GM19099 (cell line): ENCODE data around the gene TCF7L2.

Experiments
- POLR2A ChIP-seq: IDR thresholded peaks from 3 replicates; pipeline ENCODE4 v1.6.1; 2011; ENCODE audit warnings: low read depth; ENCODE audit not compliant: insufficient read length; ENCODE audit errors: extremely low read depth

TCF7L2 gene

DNA sequence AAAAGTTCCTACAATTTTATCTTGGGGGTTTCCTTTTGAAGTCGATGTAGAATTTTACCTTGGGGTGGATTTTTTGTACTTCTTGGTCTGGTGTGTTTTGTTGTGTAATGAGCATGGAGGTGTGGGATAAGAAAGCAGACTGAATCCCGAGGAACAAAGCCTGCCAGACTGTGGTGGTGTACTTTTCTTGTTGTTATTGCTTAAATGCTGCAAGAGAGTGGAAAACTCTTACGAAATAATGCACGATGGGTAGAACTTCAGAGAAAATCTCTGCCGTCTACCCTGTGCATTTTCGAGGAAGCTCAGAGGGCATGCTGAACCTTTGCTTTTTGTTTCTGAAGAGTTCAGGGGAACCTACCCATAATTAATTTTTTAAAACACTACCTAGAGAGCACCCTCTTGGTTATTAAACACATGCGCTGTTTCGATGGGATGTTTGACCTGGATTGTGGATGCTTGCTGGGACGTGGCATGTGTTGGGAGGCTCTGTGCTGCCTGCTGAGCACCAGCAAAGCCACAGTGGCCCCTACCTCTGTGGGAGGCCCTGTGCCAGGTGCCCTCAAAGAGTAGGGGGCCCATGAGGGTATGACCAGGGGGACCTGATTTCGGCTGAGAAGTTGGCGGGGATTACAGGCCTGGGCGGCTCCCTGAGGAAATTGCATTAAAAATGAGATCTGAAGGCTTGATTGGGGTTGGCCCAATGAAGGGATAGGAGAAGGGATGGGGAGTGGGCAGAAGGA, 94.1 kb downstream of the TCF7L2 start:
- TF ChIP-seq POLR2A: no peak

DNA sequence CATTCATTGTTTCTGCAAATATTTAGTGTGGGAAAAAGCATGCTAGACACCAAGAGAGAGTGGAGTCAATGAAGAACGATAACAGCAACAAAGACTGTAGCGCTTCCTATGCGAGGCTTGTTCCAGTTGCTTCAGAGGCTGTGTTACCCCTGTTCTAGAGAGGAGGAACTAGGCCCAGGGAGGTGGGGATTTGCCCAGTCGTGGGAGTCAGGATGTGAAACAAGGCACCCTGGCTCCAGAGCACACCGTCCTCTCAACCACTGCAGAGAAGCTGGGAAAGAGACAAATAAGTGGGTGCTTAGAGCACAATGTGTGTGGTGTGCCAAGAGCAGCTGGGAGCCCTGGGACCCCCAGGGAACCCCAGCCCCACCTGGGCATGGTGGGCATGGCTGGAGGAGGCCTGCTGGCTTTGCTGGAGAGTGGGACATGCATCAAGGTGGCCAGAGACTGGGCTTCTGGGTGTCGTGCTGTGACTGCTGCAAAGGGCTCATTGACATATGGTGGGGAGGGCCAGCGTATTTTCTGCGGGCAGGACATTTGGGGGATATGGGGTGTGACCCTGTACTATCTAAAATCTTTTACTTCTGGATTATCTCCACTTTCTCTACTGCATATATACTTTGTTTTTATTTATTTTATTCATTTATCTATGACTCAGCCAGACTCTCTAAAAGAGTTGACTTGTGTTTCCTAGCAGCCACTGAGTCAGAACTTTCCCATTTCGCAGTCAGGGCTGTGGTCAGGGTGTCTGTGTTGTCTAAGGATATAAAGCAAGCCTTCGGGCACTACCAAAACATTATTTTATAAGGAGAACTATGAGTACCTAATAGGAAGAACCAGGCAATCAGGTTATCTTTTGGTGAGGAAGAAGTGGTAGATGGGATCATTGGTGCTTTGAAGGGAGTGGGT, 95.4 kb downstream of the TCF7L2 start:
- TF ChIP-seq POLR2A: no peak

DNA sequence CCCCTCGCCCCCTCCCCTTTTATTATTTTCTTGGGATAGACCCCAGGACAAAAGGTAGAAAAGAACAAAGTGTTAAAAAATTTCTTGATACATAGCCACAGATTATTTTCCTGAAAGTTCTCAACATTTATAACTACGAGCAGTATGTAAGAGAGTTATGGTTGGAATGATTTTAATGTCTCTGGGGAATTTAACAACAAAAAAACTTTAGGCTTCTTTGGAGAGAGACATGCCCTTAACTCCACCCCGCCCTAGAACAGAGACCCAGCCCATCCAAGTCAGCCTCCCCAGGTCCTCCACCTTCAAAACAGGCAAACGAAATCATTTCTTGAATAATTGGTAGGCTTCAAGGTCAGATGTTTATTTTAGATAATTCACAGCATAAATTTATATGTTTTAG, 97.1 kb downstream of the TCF7L2 start:
- no peak for TF ChIP-seq POLR2A

DNA sequence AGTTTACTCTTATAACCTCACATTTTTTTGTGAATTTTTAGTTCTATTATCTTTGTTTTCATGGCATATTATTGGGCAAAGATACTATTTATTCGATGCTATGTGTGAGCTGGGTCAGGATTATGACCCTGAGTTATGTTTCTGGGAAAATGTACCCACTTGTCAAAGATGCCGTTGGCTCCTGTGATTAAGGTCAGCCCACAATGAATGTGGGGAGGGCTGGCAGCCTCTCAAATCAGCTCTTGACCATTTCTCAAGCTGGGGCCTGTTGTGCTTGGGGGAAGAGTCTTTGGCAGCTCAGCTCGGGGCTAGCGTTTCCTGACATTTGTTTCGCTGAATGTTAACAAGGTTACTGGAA, 97.5 kb downstream of the TCF7L2 start:
- no peak for TF ChIP-seq POLR2A

DNA sequence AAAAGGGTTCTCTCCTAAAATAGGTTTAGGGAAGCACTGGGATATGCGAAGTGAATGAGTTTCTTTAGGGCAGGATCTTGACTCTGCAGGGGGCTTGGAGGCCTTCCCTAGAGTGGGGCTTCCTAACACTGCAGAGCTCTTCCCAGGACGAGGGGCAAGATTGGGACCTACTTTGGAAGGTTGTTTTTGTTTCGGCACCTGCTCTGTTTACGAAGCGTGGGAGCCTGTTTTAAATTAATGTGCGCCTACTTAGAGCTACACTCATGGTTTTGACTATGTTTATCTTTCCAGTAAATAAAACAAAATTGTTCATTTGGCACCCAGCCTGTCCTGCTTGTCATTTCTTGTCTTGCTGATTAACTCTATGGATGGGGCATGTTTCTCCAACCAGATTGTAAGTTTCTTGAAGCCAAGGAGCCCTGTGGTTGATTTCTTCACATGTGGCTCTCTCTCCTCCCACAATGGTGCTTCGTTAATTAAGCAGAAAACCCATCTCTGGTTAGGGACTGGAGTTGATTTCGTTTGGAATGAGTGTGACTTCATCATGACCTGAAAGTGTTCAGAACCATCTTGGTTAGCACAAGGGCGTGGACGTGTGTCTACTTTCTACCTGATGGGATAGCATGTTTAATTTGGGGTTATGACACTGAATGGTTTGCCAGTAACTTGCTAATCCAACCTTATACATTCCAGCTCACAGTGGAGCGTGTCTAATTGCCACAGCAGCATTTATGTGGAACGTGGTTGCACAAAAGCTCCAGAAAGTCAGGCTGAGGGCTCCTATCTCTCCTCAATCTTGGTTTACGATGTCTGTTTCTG, 98.1 kb downstream of the TCF7L2 start:
- TF ChIP-seq POLR2A: no peak

DNA sequence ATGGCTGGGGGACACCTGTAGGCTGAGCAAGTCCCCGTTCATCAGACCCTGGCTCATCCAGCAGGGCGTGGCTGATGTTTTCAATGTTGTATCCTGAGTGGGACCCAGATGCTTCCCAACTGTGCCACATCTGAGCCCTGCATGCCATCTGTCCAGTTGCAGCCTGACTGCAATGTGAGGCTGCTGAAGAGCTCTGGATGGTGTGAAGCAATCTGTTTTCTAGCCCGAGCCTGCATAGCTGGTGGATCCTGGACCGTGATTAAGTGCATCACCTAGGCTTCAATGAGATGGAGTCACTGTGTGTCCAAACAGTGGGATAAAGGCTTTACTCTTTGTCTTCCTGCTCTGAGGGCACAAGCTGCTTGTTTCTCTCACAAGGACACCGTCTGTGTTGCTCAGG, 99.8 kb downstream of the TCF7L2 start:
- TF ChIP-seq POLR2A: no peak

DNA sequence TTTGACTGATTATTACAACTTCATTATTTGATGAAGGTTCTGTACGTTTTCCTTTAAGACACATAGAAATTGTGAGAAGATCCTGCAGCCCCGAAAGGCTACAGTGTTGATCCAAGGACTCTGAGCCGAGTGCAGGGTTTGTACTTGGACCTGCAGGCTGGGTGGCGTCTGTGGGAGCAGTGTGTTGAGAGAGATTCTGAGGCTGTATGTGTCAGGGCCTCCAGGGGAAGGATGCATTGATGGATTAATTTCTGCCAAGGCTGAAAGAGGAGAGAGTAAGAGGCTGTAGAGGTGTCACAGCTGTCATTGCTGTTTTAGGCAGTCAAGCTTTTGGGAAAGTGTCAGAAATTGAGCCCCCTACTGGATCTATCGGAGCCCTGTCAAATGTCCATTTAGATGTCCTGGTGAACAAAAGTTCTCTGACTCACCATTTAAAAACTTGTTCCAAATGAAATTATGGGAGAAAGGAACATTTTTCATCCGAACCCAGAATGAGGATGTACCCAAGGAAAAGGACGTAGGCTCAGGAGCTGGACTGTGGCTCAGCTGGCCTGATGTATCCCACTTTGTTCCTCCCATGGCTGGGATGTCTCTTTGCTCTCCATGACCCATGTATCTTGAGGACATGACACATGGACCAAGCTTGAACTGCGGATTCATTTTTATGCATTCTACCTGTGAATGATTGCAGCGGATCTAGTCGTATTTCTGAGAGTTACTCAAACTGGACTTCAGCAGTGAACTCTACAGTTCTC, 102.2 kb downstream of the TCF7L2 start:
- TF ChIP-seq POLR2A: no peak

DNA sequence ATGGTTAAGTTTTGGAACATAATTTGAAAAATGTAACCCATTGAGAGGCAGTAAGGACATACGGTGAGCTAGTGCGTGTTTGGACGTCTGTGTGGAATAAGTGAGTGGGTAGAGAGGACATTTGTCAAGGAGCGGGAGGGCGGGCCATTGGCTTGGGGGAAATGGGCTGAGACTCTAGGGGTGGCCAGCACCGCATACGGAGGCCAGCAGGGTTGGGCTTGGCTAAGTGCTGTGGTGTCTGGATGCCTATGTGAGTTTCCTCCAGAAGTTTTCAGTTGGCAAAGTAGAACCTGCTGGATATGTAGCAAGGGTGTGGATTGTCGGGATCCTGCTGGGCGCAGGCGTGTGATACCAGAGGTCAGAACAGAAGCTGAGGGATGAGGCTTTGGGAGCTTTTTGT, 103.0 kb downstream of the TCF7L2 start:
- no peak for TF ChIP-seq POLR2A

DNA sequence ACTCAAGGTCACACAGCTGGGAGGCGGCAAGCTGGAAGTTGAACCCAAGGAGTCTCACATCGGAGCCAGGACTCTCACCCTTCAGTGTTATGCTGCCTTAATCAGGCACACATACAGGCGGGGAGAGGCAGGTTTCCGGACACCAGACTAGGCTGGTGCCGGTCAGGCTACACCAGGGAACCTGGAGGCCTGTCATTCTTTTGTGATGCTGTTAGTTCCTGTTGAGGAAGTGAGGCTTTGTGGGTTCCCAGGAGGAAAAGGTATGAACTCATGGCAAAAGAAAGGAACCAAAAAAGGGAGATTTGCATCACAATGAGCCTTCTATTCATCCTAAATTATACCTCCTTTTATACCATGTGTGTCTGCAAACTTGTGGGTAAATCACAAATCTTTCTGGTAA, 103.8 kb downstream of the TCF7L2 start:
- no peak for TF ChIP-seq POLR2A

DNA sequence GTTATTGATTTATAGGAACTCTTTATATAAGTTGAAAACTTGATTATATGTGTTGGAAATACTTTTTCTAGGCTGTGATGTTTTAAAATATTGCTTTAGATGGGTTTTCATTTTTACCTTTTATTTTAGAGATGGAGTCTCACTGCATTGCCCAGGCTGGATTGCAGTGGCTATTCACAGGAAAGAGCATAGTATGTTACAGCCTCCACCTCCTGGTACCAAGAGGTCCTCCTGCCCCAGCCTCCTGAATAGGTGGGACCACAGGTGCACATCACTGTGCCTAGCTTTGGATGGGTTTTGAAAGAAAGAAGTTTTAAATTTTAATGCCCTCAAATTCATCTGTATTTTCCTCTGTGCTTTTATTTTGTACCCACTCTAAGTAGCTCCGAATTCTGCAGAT, 105.4 kb downstream of the TCF7L2 start:
- no peak for TF ChIP-seq POLR2A

DNA sequence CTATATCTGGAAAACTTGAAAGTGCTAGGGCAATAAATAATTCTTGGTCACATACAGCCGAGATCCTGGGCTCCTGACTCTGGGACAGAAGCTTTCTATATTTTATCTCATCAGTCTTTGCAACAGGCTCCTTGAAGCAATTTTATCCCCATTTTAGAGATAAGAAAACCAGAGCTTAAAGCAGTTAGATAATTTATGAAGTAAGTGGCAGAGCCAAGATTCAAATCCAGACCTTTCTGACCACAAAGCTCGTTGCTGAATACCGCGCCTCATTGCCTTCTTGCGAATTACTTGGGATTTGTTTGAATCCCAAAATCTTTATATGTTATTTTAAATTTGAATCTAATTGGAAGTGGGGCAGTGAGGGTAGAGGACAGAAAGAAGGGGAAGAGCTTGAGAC, 106.0 kb downstream of the TCF7L2 start:
- no peak for TF ChIP-seq POLR2A

DNA sequence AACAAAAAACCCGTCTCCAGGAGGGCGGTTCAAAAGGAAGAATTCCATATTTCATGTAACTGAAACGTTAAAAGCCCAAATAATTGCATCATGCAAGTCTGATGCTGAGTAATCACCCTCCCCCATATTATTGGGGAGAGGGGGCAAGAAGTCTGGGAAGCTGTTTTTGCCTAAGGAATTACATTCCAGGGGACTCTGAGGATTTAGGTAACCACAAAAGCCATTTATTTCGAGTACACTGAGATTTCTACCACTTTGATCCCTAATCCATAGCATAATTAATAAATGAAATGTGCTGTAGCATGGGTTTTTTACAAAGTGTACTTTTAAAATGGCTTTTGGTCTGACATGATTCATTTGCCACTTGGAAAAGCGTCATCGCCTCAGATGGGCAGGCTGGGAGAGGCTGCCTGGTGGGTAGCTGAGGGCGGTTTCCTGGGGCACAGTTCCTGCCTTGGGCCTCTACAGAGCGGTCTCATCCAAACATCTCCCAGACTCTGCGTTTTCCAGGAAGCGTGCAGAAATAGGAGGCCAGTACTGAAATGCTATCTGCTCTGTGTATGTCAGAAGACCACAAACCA, 106.5 kb downstream of the TCF7L2 start:
- no peak for TF ChIP-seq POLR2A

DNA sequence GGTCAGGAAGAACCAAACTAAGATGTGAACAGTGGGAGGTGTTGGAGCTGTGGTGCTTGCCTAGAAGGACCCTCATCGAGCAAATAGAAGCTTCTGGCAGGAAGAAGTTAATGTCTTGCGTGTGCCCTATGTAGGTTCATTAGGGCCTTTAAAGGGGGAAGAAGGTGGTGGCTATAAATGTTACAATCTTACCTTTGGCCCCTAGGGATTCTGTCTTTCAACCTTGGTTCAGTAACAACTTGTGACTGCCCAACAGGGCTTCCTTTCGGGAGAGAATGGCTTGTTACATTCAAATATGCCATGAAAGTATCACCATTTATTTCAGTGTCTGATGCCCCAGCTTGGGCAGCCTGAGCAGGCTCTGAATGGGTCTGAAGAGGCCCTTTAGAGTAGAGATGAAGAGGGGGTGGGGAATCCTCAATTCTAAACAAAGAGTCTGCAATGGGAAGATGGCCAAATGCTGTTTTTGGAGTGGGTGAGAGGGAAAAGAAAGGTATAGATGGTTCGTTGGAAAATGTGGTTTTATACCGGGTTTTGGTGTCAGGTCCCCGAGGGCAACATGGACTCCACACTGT, 108.0 kb downstream of the TCF7L2 start:
- TF ChIP-seq POLR2A: no peak
